Activated CD4-positive, alpha-beta T cell treated with anti-CD3 and anti-CD28 coated beads for 36 hours (primary cell): Measurements from ENCODE around the gene DNAJC3. TPM values are rescaled to one million over a fixed set of nuclear protein-coding genes. Genes with fewer than 3 reads are reported as not detected.

Experiments
- ATAC-seq: fragments of 200-7000 bp; cut with Tn5 transposase; one replicate; pipeline ENCODE4 v1.10.0; 2021; ENCODE audit warnings: mild to moderate bottlenecking, moderate library complexity
- CTCF ChIA-PET: fragments of 350-600 bp; sonication (Branson Sonifier 250); formaldehyde crosslinking; loops from one replicate; lab custom pipeline; 2021; ENCODE audit warnings: antibody characterized with exemption; lab: Charles Lee
- POLR2A ChIA-PET: fragments of 350-600 bp; sonication (Branson Sonifier 250); formaldehyde crosslinking; loops from one replicate; lab custom pipeline; 2021; ENCODE audit warnings: antibody characterized with exemption, inconsistent platforms; lab: Charles Lee
- DNase-seq: peaks from one replicate; pipeline ENCODE4 v3.0.0-alpha.2; 2020
- H3K27ac Mint-ChIP-seq: one replicate; pipeline ENCODE4 v1.8.0; 2021; ENCODE audit warnings: mixed read lengths
- H3K27me3 Mint-ChIP-seq: one replicate; pipeline ENCODE4 v1.8.0; 2021; ENCODE audit warnings: mixed read lengths
- H3K36me3 Mint-ChIP-seq: one replicate; pipeline ENCODE4 v1.8.0; 2021; ENCODE audit warnings: low read depth, mixed read lengths
- H3K4me1 Mint-ChIP-seq: one replicate; pipeline ENCODE4 v1.8.0; 2021; ENCODE audit warnings: mixed read lengths
- H3K4me3 Mint-ChIP-seq: one replicate; pipeline ENCODE4 v1.8.0; 2021; ENCODE audit warnings: mild to moderate bottlenecking, moderate library complexity, mixed read lengths
- H3K9me3 Mint-ChIP-seq: one replicate; pipeline ENCODE4 v1.8.0; 2021; ENCODE audit warnings: low read depth, mixed read lengths
- intact Hi-C, 2 experiments: fragments of 100-400 bp; cut with DNase I in 1 of 2; cut with micrococcal nuclease in 1 of 2; formaldehyde crosslinking; loops; one replicate each; pipeline versions ENCODE4 v1.14.2 to v1.15.1; 2022 to 2024; cut with DNase I, micrococcal nuclease
- total RNA-seq, 2 experiments: library from RNA; stranded (reverse); gene quantifications; one replicate each; pipeline ENCODE4 v1.2.3, GENCODE V29; 2021

The DNAJC3 gene, protein sequence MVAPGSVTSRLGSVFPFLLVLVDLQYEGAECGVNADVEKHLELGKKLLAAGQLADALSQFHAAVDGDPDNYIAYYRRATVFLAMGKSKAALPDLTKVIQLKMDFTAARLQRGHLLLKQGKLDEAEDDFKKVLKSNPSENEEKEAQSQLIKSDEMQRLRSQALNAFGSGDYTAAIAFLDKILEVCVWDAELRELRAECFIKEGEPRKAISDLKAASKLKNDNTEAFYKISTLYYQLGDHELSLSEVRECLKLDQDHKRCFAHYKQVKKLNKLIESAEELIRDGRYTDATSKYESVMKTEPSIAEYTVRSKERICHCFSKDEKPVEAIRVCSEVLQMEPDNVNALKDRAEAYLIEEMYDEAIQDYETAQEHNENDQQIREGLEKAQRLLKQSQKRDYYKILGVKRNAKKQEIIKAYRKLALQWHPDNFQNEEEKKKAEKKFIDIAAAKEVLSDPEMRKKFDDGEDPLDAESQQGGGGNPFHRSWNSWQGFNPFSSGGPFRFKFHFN
- 10 to 100 TPM; 13.4 to 16.3 TPM for total RNA-seq

DNA sequence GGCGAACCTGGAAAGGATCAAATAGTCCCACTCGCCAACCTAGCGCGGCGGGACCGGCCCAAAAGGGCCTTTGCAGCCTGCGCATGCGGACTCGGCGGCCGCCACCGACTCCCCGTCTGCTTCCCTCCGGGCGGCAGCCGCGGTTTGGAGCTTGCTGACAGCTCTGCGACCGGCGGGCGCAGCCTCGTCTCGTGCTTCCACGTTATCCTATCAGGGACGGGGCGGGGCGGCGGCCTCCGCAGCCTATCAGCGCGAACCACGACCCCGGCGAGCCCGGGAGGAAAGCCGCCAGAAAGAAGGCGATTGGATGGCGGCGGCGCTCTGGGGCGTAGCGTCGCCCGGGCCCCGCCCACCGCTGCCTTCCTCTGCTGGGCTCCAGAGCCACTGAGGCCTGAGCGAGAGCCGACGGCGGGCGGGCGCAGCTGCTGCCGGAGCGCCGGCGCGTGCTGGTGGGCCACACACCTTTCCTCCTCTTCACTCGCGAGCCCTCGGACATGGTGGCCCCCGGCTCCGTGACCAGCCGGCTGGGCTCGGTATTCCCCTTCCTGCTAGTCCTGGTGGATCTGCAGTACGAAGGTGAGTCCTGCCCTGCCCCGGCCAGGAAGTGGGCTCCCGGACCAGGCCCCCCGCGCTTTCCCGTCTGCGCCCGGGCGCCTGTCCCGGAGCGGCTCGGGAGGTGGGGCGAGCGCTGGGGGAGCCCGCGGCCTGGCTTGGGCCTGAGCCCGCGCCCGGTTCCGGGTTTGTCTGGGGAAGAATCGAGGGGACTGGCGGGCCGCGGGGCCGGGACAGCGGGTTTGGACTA, at the start of gene DNAJC3:
DNAJC3 (plus strand) TSS at position 378 of the 802 bp plus-strand sequence; CDS start at position 495, 117 bp downstream.
- H3K27ac Mint-ChIP-seq, result peak within 1 kb of the TSS; percentile 92
- CTCF ChIA-PET, result interaction anchor here (0.7 to 1.0 kb wide), 5 partner anchors 12 to 432 kb away, joined by 3 read pairs; no protein-coding TSS in a partner anchor
- ATAC-seq, result peak; percentile 96
- peak within 1 kb of the TSS; percentile 96 for H3K4me3 Mint-ChIP-seq
- intact Hi-C loops, result loop anchor here (2.0 to 5.0 kb wide), 7 partner anchors 26 to 1756 kb away; partner anchors contain the start of genes ABCC4 (in 2 of the 2), GPR180 (in 2 of the 2) and RAP2A (in 1 of the 2)
- no peaks in the 10 kb centered on the region for H3K27me3 Mint-ChIP-seq
- H3K9me3 Mint-ChIP-seq, result peaks cover 8% of the 10 kb centered on the region
- peaks cover 52% of the 10 kb centered on the region for H3K4me1 Mint-ChIP-seq
- POLR2A ChIA-PET, result interaction anchor here (0.6 to 1.0 kb wide), 5 partner anchors 21 to 1756 kb away, joined by 3 to 5 read pairs (median 3); no protein-coding TSS in a partner anchor
- peak; percentile 99 for DNase-seq
- peaks cover 21% of the 10 kb centered on the region for H3K36me3 Mint-ChIP-seq

DNA sequence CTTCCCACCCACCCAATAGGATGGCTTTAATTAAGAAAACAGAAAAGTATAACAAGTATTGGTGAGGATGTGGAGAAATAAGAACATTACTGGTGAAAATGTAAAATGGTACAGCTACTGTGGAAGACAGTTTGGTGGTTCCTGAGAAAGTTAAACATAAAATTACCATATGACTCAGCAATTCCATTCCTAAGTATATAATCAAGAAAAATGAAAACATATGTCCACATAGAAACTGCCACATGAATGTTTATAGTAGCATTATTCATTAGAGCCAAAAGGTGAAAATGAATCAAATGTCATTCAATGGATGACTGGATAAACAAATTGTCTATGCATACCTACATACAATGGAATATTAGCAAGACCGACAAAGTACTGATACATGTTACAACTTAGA, 49.3 kb upstream of the DNAJC3 start:
- H3K4me1 Mint-ChIP-seq, result no peaks in the 10 kb centered on the region
- no peaks in the 10 kb centered on the region for H3K9me3 Mint-ChIP-seq
- CTCF ChIA-PET, result interaction anchor here (0.6 to 4.6 kb wide), 2 partner anchors 98 to 206 kb away, joined by 4 to 88 read pairs; no protein-coding TSS in a partner anchor
- POLR2A ChIA-PET, result no interaction called here
- peaks cover 20% of the 10 kb centered on the region for H3K27me3 Mint-ChIP-seq
- intact Hi-C loops, result no loop called here
- no peak overlapping the region for H3K4me3 Mint-ChIP-seq
- ATAC-seq (no peak), DNase-seq (no peak)
- no peaks in the 10 kb centered on the region for H3K36me3 Mint-ChIP-seq
- no peak overlapping the region for H3K27ac Mint-ChIP-seq

DNA sequence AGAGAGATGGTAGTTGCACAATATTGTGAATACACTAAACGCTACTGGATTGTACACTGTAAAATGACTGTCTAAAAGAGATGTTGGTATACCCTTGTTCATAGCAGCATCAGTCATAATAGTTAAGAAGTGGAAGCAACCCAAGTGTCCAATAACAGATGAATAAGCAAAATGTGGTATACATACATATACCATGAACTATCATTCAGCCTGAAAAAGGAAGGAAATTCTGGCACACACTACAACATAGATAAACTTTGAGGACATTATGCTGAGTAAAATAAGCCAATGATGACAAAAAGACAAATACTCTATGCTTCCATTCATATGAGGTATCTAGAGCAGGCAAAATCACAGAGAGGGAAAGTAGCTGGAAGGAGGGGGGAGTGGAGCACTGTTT, 48.5 kb upstream of the DNAJC3 start:
- POLR2A ChIA-PET, result no interaction called here
- H3K27me3 Mint-ChIP-seq, result peaks cover 21% of the 10 kb centered on the region
- intact Hi-C loops, result no loop called here
- DNase-seq (no peak), ATAC-seq (no peak)
- H3K27ac Mint-ChIP-seq, result no peak overlapping the region
- CTCF ChIA-PET, result no interaction called here
- no peak overlapping the region for H3K4me3 Mint-ChIP-seq
- no peaks in the 10 kb centered on the region for H3K4me1 Mint-ChIP-seq
- H3K9me3 Mint-ChIP-seq, result no peaks in the 10 kb centered on the region
- H3K36me3 Mint-ChIP-seq, result no peaks in the 10 kb centered on the region

DNA sequence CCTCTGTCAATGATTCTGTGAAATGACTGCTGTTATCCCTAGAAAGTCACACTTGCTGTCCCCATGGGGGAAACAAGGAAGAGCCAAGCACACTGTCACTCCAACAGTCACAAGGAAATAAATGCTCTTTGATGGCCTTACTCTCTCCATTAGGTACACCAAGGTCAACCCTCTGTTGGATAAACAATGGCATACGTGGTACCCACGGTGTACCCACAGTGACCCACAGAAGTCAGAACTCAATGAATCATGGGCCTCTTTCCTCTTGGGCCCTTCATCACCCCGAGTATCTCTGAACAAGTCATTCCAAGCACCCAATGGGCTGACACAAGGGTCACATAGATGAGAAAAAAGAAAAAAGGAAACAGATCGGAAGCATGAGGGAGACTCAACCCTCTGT, 47.9 kb upstream of the DNAJC3 start:
- Mint-ChIP-seq H3K36me3 (no peaks in the 10 kb centered on the region), H3K9me3 (no peaks in the 10 kb centered on the region), H3K27ac (no peak overlapping the region), H3K4me3 (no peak overlapping the region), H3K27me3 (peaks cover 23% of the 10 kb centered on the region), H3K4me1 (no peaks in the 10 kb centered on the region)
- DNase-seq (no peak), ATAC-seq (no peak)
- ChIA-PET CTCF (no interaction called here), POLR2A (no interaction called here)
- intact Hi-C loops, result no loop called here

DNA sequence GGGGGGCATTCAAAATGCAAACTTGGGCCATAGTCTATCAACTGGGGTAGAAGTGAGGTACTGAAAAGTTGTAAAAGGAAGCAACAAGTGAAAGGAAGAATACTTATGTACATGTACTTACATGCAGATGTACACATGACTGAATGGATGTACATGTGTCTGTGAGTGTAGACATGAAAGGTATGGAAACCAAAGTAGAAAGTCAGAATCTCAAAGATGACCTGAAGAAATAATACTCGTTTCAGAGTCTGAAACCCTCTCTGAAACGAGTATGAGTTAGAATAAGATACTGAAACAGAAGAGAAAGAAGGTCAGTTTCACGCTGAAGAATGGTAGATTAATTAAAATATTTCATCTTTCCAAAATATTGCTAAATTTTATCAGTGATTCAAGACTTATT, 46.3 kb upstream of the DNAJC3 start:
- H3K36me3 Mint-ChIP-seq, result no peaks in the 10 kb centered on the region
- CTCF ChIA-PET, result interaction anchor here (0.6 to 1.1 kb wide), 2 partner anchors 9 to 519 kb away, joined by 3 read pairs; no protein-coding TSS in a partner anchor
- H3K9me3 Mint-ChIP-seq, result no peaks in the 10 kb centered on the region

DNA sequence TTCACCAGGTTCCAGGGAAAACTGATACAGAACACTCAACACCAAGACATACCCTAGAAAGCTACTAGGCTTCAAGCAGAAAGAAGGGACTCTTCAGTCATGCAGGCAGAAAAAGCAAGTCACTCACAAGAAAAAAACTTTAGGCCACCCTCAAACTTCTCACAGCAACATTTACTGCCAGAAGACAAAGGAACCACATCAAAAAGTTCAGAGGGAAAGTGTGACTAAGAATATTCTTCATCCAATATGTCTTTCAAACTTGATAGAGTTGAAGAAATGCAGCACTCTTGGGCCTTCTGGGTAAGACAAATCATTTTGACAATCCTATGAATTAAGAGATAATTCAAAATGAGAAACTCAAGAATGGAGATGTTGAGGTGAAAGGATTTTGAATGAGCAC, 40.1 kb upstream of the DNAJC3 start:
- intact Hi-C loops, result no loop called here
- Mint-ChIP-seq H3K4me1 (peaks cover 13% of the 10 kb centered on the region), H3K27ac (peak overlapping the region; percentile 35), H3K9me3 (no peaks in the 10 kb centered on the region), H3K36me3 (no peaks in the 10 kb centered on the region), H3K4me3 (no peak overlapping the region), H3K27me3 (peaks cover 22% of the 10 kb centered on the region)
- ATAC-seq (peak; percentile 76), DNase-seq (no peak)
- CTCF ChIA-PET, result interaction anchor here (0.8 to 1.3 kb wide), 2 partner anchors 13 to 197 kb away, joined by 3 to 4 read pairs; no protein-coding TSS in a partner anchor
- POLR2A ChIA-PET, result no interaction called here

More for the DNA sequence above, 46.3 kb upstream of the DNAJC3 start:
- intact Hi-C loops, result no loop called here
- peaks cover under 1% of the 10 kb centered on the region for H3K4me1 Mint-ChIP-seq
- ATAC-seq (no peak), DNase-seq (no peak)
- no peak overlapping the region for H3K27ac Mint-ChIP-seq
- H3K27me3 Mint-ChIP-seq, result peaks cover 20% of the 10 kb centered on the region
- H3K4me3 Mint-ChIP-seq, result no peak overlapping the region
- POLR2A ChIA-PET, result no interaction called here

DNA sequence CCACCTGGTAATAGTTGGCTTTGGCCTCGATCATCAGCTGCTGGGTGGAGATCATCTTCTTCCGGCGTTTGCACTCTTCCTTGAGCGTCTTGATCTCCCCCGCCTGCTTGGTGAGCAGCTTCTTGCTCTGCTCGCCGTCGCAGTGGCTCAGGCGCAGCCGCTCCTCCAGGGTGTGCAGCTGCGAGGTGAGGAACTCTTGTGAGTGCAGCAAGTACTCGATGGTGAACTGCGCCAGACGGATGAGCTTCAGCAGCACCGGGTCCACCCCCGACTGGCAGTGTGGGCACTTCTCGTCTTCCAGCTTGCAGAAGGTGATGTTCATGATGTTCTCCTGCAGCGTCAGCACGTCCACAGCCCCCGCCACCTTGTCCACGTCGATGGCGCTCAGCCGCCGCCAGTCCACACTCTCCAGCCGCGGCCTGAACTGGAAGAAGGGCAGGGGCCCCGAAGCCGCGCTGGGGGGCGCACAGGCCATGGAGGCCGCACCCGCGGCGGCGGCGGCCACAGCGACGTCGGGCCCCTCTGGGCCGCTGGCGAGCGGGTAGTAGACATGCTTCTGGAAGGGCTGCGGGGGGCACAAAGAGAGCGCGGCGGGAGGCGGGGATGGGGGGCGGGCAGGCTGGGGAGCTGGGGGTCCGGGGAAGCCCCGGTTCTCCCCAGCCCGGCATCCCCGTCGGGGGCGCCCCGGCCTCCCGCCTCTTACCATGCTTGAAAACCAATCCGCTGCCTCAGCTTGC, 35.5 kb upstream of the DNAJC3 start:
- no peak overlapping the region for H3K4me3 Mint-ChIP-seq
- ATAC-seq, result no peak
- CTCF ChIA-PET, result interaction anchor here (0.8 kb wide), 1 partner anchor 19 kb away, joined by 3 read pairs; no protein-coding TSS in a partner anchor
- intact Hi-C loops, result no loop called here
- H3K36me3 Mint-ChIP-seq, result no peaks in the 10 kb centered on the region
- no peaks in the 10 kb centered on the region for H3K9me3 Mint-ChIP-seq
- POLR2A ChIA-PET, result interaction anchor here (0.5 kb wide), 1 partner anchor 246 kb away, joined by 3 read pairs; no protein-coding TSS in a partner anchor
- no peak overlapping the region for H3K27ac Mint-ChIP-seq
- peaks cover 33% of the 10 kb centered on the region for H3K27me3 Mint-ChIP-seq
- no peak for DNase-seq
- H3K4me1 Mint-ChIP-seq, result peaks cover 13% of the 10 kb centered on the region

DNA sequence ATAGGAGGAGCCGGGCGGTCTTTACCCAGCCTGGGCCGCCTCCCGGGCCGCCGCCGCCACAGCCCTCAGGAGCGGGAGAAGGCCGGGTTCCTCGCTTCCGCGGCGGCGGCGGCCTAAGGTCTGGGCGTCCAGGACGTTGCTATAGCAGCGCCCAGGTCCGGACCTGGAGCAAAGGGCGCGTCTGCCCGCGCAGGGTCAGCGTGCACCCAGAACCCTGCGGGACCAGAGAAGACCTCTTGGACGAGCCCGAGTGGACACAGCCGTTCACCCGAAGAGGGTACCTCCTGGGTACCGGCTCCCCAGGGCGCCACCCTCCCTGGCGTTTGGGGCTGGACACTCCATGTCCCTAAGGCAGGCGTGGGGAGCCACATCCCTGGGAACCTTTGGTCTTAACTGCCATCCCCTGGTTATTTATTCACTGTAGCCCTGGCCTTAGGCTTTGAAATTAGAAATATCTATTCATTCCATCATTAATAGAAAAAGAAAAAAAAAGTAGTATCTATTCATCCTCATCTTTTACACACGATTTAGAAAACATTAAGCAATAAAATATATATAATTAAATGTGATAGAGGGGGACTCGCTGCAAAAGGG, 34.8 kb upstream of the DNAJC3 start:
- peak; percentile 36 for DNase-seq

DNA sequence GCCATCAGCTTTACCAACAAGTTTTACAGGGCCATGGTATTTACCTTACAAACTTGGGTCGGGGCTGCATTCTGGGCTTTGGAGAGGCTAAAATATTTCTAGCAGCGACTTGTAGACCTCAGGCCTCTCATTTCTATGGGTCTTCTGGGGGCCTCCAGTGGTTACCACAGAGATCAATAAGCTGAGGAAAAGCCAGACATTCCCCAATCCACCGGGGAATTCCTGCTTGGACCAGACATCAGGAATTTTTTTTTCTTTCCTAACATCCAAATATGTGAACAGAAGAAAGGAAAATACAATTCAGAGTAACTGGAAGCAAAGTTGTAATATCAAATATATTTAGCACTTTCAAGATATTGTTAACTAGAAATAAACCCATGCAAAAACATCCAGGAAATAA, 33.9 kb upstream of the DNAJC3 start:
- CTCF ChIA-PET, result interaction anchor here (1.5 to 2.2 kb wide), 3 partner anchors 17 to 190 kb away, joined by 3 to 9 read pairs (median 4); no protein-coding TSS in a partner anchor
- H3K27me3 Mint-ChIP-seq, result peaks cover 36% of the 10 kb centered on the region
- POLR2A ChIA-PET, result interaction anchor here (0.6 to 0.7 kb wide), 2 partner anchors 34 to 86 kb away, joined by 3 to 4 read pairs; no protein-coding TSS in a partner anchor
- no peaks in the 10 kb centered on the region for H3K36me3 Mint-ChIP-seq
- DNase-seq, result no peak
- H3K4me1 Mint-ChIP-seq, result peaks cover 3% of the 10 kb centered on the region
- H3K9me3 Mint-ChIP-seq, result no peaks in the 10 kb centered on the region
- intact Hi-C loops, result no loop called here
- no peak overlapping the region for H3K27ac Mint-ChIP-seq
- no peak overlapping the region for H3K4me3 Mint-ChIP-seq
- no peak for ATAC-seq

More for the DNA sequence above, 34.8 kb upstream of the DNAJC3 start:
- intact Hi-C loops, result no loop called here
- H3K27ac Mint-ChIP-seq, result no peak overlapping the region
- no peak overlapping the region for H3K4me3 Mint-ChIP-seq
- peaks cover 6% of the 10 kb centered on the region for H3K4me1 Mint-ChIP-seq
- peak; percentile 52 for ATAC-seq
- H3K27me3 Mint-ChIP-seq, result peaks cover 33% of the 10 kb centered on the region
- H3K9me3 Mint-ChIP-seq, result no peaks in the 10 kb centered on the region
- ChIA-PET CTCF (interaction anchor here (0.8 to 1.5 kb wide), 2 partner anchors 18 kb away, joined by 3 read pairs; no protein-coding TSS in a partner anchor), POLR2A (interaction anchor here (0.5 to 0.6 kb wide), 2 partner anchors 85 to 245 kb away, joined by 3 read pairs; no protein-coding TSS in a partner anchor)
- H3K36me3 Mint-ChIP-seq, result no peaks in the 10 kb centered on the region

DNA sequence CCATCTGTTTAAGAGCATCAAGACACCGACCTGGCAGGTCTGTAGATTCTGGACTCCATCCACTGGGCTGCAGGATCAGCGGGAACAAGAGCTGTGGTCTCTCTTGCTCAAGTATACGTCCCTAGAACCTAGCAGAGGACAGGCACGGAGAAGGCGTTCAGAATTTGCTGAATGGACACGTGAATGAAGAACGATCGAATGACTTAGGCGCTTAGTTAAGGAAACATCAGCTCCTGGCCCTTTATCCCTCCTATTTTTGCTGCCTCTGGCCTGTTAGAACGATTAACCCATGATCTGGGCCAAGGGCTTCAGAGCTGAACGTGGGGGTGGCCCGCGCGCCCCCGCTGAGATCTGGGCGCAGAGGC, 33.4 kb upstream of the DNAJC3 start:
- POLR2A ChIA-PET, result no interaction called here
- no peak overlapping the region for H3K4me3 Mint-ChIP-seq

More for the DNA sequence above, 33.4 kb upstream of the DNAJC3 start:
- H3K36me3 Mint-ChIP-seq, result no peaks in the 10 kb centered on the region
- H3K27me3 Mint-ChIP-seq, result peaks cover 36% of the 10 kb centered on the region
- H3K4me1 Mint-ChIP-seq, result peaks cover 3% of the 10 kb centered on the region
- CTCF ChIA-PET, result interaction anchor here (0.6 to 2.2 kb wide), 4 partner anchors 17 to 190 kb away, joined by 3 to 9 read pairs (median 4); no protein-coding TSS in a partner anchor
- no peaks in the 10 kb centered on the region for H3K9me3 Mint-ChIP-seq
- ATAC-seq, result no peak
- no peak for DNase-seq
- intact Hi-C loops, result no loop called here
- H3K27ac Mint-ChIP-seq, result no peak overlapping the region
